ENCODE measurements around the gene SH2D2A.

- TF ChIP-seq, protein P1, sequence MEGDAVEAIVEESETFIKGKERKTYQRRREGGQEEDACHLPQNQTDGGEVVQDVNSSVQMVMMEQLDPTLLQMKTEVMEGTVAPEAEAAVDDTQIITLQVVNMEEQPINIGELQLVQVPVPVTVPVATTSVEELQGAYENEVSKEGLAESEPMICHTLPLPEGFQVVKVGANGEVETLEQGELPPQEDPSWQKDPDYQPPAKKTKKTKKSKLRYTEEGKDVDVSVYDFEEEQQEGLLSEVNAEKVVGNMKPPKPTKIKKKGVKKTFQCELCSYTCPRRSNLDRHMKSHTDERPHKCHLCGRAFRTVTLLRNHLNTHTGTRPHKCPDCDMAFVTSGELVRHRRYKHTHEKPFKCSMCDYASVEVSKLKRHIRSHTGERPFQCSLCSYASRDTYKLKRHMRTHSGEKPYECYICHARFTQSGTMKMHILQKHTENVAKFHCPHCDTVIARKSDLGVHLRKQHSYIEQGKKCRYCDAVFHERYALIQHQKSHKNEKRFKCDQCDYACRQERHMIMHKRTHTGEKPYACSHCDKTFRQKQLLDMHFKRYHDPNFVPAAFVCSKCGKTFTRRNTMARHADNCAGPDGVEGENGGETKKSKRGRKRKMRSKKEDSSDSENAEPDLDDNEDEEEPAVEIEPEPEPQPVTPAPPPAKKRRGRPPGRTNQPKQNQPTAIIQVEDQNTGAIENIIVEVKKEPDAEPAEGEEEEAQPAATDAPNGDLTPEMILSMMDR (IDR thresholded peaks at IDR 0.05; ENCODE audit: low read depth, low read length): no peak
- no peak for TF ChIP-seq POLR2A (IDR thresholded peaks at IDR 0.05; ENCODE audit: extremely low read depth, insufficient read length)
- TF ChIP-seq, protein P2, sequence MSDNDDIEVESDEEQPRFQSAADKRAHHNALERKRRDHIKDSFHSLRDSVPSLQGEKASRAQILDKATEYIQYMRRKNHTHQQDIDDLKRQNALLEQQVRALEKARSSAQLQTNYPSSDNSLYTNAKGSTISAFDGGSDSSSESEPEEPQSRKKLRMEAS (IDR thresholded peaks at IDR 0.05; ENCODE audit: low read depth, low read length): no peak
These were observed 43.7 kb downstream of the SH2D2A start for GRCh38 chr1:156772728-156773497.

All from NB4 (cell line).